Measurements from ENCODE around the gene RNF144B.

- TF ChIP-seq POLR2AphosphoS5 (IDR thresholded peaks at IDR 0.05; ENCODE audit: low read depth, low read length), result no peak
- no peak for TF ChIP-seq POLR2A (IDR thresholded peaks at IDR 0.05; ENCODE audit: low read depth, low read length)
- TF ChIP-seq TAF1 (IDR thresholded peaks at IDR 0.05; ENCODE audit: borderline replicate concordance, low read depth, low read length), result no peak
Observed at GRCh38 chr6:18507561-18507960, 120.4 kb downstream of the RNF144B start.

Data from GM12892 (cell line).